Activated T-helper 1 cell treated with anti-CD3 and anti-CD28 coated beads, Interleukin-2, amount 50 U/mL, for 16 hours (primary cell): ENCODE data around the gene TESMIN.

Experiments
- DNase-seq, 2 donors: peaks; one replicate each; pipeline ENCODE4 v3.0.0-alpha.2; 2020; ENCODE audit warnings: low read depth in 1 of 2, low spot score in 1 of 2

The TESMIN gene

DNA sequence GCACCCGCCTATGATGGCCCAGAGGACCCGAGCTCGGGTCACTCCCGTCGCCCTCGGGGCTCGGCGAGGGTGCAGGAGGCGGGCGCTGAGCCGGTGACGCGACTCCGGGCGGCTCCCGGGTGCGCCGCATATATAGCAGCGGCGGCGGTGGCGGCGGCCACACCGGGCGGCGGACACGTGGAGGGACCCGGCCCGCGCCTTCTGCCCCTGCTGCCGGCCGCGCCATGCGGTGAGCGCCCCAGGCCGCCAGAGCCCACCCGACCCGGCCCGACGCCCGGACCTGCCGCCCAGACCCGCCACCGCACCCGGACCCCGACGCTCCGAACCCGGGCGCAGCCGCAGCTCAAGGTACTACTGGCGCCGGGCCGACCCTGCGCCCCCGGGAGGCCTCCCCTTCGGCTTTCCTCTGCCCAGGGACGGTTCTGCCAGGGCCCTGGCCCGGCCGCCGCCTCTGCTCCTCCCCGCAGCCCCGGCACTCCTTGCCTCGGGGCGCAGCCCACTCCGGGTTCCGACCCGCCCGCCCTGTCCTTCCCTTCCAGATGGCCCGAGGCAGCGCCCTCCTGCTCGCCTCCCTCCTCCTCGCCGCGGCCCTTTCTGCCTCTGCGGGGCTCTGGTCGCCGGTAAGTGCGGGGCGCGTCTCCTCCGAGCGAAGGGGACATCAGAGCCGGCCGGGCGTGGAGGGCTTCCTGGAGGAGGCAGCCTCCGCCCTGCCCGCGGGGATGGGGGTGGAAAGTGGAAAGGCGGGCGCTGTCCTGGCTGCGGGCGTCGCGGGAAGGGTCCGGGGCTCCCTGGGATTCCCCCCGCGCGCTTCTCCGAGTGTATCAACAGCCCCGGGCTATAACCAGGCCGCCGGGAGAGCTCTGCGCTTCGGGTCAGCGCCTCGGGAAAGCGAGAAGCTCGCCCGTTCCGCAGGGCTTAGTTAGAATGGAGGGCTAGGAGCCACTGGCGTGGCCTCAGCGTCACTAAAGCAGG lies 66.6 kb downstream of the TESMIN start, which contains the start of gene GAL:
Gene GAL (plus strand): TSS at position 160 of the 972 bp plus-strand sequence. CDS start 380 bp downstream, at position 540.
- DNase-seq, result no peak

DNA sequence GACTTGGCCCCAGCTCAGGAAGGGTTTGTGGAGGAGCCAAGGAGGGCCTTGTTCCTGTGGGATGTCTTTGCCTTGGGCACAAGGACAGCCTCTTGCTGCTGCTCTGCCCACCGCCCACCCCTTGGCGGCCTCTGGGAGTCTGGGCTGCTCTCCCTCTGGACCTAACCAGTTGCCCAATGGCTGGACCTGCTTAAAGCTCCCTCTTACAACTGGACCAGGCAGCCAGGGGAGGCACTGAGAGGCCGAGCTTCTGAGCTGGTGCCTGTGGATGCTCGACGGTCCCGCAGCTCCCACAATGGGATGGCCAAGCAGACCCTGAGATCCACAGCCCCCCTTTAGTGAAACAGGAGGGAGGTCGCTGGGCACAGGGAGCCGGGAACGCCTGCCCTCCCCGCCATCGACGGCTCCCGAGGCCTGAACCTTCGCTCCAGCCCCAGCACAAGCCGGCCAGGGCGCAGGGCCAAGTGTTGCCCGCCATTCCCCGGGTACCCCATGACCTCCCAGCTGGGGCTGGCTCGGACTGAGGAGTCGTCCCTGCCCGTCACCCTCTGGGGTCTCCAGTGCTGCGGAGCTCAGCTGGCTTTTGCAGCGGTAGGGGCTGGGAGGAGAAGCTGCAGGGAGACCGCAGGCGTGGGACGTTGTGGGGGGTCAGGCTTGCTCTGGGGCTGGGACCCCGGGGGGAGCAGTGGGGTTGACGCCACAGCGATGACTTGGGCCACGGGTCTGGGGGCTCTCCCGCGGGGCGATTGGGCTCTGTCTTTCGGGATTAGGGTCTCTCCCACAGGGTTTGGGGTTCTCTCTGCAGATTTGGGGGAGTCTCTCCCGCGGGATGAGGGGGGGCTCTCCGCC lies 67.6 kb downstream of the TESMIN start:
- DNase-seq, result no peak

DNA sequence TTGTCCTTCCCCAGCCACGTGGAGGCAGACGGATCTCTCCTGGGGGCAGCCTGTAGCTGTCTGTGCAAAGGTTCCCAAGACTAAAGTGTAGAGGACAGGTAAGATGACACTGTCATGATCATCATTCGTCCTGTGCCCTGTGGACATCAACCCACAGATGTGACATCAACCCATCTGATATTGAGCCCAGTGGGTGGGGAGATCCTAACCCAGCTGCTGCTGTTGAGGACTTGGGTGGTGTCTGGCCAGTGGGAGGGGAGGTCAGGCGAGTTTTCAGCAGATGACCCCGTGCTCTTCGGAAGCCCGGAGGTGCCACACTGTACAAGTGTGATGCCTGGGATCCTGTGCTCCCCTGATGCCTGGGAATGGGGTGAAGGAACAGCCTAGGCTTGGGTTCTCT lies 68.2 kb downstream of the TESMIN start:
- no peak for DNase-seq

DNA sequence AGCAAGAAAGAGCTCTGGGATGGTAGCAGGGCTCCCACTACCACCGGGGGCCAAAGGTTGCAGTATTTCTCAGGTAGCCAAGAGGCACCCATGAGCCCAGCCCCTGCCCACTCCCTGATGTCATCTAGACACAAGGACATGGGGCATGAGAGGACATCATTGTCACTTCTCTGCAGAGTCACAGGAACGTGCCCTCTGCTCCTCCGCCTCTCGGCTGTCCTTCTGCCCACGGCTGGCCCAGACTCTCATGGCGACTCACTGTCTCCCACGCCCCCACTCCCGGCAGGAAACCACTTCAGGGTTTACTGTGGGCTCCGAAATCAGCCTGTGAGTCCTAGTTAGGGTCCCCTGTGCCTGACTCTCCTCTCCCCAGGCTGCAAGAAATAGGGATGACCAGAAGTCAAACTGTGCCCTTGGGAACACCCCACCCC lies 68.8 kb downstream of the TESMIN start:
- no peak for DNase-seq

DNA sequence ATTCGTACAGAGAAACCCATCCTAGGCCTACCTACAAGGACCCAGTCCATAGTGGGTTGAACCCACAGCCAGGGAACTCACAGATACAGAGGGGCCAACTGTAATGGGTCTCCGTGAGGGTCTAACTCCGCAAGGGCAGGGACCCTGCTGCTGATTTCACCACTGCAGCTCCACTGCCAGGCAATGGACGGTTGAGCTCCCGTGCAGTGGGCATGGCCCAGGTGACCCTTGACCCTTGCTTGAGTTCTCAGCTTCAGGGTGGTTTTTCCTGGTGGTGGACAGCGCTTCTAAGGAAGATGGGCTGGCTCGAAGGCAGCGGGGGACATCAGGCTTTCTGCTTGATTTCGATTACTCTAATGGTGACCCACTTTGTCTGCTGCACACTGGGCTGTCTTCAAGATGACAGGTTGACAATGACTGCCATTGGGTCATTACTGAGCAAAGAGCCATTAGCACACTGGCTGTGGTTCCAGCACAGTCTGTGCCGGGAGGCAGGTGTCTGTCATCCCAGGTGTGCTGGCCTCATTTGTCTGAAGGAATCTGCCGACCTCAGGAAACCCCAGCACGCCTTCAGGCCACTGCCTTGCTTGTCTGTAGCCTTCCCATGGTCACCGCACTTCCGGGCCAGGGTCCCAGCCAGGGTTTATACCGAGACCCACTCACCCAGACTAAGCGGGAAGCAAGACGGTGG lies 70.6 kb downstream of the TESMIN start:
- DNase-seq, result no peak

DNA sequence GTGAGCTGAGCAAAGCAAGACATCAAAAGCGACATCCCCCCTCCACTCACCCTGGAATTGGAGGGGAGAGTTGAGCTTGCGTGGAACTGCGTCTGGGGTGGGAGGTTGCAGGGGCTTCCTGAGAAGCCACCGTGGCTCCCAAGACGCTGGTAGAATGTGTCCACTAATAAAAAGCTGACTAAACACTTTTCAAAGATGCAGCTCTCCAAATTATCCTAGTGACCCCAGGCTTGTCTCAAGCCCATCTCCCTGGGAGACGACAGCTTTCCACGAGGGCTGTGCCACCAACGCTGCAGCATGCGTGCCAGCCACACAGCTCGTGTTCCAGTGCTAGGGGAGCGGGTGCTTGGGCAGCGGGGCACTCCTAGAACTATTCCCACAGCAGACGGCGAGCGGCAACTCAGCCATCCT lies 73.3 kb downstream of the TESMIN start:
- no peak for DNase-seq

DNA sequence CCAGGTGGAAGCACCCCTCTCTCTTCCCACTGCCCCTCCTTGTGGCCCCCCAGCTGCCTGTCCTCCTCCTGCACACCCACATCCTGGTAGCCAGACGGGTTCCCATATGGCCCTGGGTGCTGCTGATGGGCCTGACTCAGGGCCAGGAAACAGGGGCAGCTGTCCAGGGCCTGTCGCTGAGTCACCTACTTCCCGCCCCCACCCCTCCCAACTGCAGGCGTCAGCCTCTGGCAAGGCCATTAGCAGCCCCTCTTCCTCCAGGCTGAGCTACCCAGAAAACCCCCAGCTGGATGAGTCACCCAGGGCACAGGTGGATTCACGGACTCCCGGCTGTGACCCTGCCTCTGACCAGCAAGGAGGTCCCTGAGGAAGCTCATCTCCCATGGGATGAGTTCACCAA lies 73.9 kb downstream of the TESMIN start:
- DNase-seq, result no peak

DNA sequence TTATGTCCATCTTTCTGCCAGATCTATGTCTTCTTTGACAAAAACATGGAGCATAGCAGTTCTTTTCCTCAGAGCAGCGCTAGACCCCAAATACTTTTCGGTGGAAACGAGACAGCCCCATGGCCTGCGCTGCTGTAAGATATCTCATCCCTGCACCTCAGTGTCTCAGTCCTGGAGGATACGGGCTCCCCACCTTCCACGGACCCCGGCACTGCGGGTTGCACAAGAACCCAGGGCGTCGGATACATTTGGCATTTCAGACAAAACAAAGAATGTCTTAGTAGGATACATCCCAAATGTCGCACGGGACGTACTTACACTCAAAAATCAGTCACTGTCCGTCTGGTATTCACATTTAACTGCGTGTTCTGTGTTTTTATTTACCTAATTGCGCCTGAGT lies 76.9 kb downstream of the TESMIN start:
- DNase-seq, result no peak

DNA sequence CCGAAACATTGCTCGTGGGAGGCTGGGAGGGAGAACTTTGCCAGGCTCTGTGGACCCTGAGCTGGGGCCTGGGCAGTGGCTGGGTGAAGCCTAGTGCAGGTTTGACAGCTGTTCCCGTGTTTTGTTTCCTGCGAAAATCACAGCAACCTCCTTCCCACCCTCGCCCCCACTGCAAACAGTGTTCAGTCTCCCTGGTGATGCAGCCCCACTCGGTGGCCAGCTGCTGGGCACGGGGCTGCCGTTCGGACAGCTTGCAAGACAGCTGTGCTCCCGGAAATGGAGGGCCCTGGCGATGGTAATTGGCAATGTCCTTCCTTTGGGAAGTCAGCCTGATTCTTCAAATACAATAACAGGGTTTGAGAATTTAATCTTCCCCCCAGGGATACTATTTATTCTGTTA lies 77.3 kb downstream of the TESMIN start:
- no peak for DNase-seq

DNA sequence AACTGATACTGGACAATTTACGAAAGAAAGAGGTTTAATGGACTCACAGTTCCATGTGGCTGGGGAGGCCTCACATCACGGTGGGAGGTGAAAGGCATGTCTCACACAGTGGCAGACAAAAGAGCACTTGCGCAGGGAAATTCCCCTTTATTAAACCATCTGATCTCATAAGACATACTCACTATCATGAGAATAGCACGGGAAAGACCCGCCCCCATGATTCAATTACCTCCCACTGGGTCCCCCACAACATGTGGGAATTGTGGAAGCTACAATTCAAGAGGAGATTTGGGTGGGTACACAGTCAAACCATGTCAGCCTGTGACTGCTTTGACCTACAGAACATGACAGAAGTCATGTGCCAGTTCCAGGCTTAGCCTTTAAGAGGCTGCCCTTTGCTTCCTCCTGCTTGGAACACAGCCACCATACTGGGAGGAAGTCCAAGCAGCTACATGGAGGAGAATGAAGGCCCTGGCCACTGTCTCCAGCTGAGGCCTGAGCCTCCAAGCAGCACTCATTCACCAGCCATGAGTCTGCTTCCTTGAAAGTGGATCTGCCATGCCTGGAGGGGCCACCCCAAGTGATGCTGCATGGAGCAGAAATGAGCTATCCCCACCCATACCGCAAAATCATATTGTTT lies 77.9 kb downstream of the TESMIN start:
- DNase-seq, result no peak

DNA sequence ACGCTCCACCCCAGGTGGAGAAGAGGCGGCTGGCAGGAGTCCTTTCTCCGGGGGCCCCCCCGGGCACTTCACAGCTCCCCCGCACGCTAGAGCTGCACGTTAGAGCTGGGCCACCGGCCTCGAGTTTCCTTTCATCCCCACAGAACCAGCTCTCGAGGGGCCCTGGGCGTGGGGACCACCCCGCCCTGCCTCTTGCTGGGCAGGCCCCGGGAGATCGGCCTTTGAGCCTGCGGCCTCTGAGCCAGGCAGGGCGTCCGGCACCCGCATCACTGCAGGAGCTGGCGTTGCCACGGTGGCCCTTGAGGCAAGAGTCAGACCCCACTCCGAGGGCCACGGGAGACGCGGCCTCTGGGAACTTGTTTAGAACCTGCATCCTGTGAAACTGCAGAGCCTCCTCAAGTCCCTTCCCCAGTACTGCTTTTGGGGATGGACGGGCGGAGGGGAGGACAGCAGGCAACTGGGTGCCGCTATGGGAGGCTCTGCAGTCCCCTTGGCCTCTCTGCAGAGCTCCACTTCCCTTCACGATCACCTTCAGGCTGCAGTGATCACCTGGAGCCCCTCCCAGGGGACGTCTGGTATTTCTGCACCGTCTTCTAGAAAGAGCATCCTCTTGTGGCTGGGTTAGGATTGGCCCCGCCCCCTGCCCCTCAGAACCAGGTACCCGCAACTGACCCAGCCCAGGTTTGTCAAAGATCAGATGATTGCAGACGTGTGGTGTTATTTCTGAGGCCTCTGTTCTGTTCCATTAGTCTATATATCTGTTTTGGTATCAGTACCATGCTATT lies 80.9 kb downstream of the TESMIN start:
- no peak for DNase-seq

DNA sequence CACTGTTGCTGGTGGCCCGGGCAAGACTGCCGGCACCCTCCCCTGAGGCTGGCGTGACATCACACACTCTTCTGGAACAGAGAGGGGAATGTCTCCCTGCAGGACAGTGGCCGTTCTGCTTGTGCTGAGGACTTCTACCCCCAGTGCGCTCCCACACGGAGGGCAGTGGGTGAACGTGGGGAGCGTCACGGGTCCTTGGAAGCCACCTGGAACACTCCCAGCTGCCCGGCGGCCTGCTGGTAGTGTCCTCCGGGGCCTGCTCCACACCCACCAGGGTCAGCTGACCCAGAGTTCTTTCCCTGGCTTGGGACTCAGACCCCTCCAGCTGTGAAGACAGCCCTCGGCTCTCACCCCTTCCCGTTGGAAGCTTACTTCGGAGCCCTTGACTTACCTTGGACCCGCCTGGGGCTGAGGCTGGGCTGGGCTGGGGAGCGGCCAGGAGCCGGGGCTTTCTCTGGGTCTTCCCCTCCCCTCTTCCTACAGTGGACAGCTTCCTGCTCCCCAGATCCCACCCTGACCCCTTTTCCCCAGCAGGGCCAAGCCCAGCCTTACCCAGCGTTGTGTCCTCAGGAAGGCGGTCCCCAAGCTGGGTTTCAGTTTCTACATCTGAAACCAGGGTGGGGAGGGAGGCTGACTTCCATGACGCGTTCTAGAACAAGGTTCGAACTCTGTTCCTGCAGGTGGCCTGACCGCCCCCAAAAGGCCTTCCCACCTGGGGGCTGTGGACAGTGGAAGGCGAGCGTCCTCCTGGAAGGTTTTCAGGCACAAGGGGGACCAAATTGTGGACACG lies 81.8 kb downstream of the TESMIN start:
- DNase-seq, result no peak

DNA sequence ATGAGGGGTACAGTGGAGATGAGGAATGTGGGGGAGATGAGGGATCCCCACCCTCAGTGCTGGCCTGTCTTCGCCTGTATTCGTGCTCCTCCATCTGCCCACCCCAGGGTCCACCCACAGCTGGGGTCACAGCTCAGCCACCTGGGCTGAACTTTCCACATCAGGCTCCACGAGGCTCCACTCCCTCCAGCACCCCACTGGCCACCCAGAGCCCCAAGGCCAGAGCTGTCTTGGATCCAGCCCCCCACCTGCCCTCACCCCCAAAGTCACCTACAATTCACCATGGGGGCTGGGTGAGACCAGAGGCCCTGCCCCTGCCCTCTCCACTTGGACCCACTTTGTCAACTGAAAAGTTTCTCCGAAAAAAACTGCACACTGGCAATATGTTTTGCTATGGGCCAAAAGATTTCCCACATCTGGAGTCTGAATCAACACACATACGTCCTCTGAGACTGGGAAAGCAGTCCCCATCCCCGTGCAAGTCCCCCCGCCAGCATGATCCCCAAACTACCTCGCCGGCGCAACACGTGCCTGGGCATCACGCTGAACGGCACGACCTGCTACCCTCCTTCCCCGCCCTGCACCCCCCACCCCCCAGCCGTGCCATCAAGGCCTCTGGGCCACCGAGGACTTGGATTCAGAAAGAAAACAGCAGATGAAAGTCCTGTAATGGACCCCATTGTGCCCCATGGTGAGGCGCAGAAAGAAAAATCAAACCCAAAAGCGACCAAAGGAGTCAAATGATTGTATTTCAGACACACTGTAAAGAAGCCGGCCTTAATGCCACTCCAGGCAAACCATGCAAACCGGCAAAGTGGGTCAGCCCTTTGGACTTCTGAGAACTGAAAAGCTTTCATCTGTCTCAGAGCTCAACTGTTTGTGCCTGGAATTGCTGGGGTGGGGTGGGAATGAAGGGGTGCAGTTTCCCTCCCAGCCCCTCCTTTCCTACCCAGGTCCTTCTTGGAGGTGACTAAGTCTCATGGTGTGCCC lies 83.5 kb downstream of the TESMIN start:
- no peak for DNase-seq

DNA sequence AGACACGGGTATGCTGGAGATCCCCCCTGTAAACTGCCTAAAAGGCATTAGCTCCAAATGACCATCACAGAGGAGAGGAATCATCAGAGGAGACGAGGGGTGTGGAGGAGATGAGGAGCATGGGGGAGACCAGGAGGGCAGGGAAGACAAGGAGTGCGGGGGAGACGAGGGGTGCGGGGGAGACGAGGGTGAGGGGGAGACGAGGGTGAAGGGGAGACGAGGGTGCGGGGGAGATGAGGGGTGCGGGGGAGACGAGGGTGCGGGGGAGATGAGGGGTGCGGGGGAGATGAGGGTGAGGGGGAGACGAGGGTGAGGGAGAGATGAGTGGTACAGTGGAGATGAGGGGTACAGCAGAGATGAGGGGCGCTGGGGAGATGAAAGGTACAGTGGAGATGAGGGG lies 84.5 kb downstream of the TESMIN start:
- no peak for DNase-seq

DNA sequence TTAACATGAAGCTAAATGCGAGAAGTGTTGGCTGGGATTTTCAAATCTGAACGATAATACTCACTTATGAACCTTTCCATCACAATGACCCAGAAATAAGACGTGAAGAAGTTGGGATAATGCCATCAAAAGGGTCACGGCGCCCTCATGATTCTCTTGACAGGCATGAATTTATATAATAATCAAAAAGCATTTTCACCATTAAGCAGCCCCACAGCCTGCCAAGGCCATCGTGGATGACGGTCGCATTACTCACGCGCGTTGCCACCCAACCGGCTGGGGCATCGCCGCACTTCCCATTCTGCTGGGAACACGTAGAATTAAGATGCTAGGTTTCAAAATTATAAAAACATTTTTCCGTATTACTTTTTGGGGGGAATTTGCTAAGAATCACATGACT lies 85.9 kb downstream of the TESMIN start:
- DNase-seq, result no peak

DNA sequence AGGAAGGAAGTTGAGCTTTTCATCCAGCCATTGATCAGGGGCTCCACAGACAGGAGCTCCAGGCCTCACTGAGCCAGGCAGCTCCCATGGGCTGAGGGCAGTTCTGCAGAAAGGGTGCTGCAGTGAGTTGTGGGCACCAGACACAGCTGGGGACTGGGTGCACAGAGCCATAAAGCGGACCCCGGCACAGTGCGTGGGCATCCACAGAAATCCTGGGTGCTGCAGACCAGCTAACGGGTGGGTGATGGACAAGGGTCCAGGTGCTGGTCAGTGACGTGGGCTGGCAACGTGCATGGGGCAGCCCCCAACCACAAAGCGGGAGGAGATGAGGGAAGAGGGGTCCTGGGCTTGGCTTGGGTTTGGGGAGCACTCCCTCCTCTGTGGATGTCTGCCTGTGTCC lies 86.4 kb downstream of the TESMIN start:
- DNase-seq, result no peak

DNA sequence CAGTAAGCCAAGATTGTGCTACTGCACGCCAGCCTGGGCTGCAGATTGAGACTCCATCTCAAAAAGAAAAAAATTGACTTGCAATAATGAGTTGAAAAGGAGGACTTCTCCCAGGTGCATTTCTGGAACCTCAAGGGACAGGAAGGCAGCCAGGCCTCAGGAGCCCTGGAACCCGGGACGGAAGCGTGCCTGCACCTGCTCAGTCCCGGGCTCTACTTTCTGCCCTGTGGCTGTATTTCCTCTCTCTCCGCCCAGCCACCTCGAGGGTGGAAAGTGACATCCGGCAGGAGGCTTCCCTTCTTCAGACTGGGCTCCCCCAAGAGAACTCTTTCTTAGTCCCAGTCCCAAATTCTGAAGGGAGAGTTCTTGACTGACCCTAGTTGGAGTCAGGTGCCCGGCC lies 87.2 kb downstream of the TESMIN start:
- DNase-seq, result no peak

DNA sequence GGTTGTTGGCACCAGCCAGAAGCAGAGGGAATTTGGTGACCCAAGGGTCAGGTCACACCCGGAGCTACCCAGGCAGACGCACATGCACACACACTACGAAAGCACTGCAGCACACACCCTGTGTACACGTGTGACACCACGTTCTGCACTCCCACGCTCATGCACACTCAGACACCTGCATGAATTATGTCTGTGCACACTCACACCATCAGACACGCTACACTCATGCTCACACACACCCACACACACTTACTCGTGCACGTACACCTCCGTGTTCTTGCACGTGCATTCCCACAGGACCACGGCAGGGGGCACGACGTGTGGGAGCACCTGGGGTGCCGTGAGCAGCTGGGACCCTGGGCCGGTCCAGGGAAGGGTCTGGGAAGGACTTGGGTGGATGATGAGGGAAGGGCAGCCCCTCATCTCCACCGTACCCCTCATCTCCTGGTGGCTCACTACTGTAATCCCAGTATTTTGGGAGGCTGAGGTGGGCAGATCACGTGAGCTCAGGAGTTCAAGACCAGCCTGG lies 87.8 kb downstream of the TESMIN start:
- no peak for DNase-seq
